ENCODE measurements around the gene IFIT5.
"Not testable (repeated sequence)": the region's sequence is repeated elsewhere in the genome, so short reads cannot be mapped to it uniquely, and the experiment has no call there.

Gene IFIT5

DNA sequence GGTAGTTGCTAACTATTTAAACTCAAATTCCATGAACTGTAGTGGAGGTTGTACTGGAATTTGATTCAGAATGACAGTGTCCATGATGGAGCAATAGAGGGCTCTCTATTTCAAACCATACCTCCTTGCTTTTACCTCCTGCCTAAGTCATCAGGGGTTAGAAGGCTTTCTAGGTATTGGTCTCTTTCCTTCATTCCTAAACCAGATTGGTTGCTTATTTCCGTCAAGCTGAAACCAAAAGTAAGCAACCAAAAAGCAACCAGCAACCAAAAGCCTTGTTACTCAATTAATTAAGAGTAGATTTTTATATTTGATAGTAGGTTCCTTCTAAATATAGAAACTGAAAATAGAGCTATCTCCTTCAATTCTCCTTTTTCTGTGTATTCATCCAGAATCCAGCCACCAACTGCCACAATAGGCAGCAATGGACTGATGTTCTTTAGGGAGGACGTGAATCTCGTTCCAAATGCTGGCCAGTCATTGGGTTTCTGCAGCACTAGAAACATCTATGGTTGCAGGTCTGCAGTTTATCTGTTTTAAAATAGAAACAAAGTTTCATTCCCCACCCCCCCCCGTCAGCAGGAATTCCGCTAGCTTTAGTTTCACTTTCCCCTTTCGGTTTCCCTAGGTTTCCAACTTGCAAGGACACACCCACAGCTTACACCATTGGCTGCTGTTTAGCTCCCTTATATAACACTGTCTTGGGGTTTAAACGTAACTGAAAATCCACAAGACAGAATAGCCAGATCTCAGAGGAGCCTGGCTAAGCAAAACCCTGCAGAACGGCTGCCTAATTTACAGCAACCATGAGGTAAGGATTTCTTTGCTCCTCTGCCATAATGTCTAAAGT lies 22.2 kb upstream of the IFIT5 start, which contains the start of gene IFIT1:
IFIT1 (plus strand) TSS at position 717 of the 850 bp plus-strand sequence; CDS start at position 807, 90 bp downstream.
- in situ Hi-C loops (cut with MboI; ENCODE audit: low sequenced_read_pairs), result no loop called here

DNA sequence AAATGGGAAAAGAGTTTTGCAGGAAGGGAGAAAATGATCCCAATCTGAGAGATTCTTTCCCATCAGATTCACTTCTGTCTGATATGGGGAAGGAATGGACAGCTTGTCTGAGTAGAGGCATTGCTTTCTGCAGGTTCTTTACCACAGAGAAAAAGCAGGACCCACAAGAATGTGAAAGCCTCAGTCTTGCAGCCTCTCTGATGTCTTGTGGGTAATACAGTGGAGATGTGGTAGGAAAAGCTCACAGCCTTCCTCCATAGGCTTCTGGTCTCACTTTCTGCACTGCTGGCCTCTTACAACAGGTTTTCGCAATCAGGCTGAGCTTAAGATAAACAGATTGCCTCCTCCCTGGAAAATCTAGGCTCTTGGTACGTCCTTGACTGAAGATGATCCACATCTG lies 21.4 kb upstream of the IFIT5 start:
- in situ Hi-C loops (cut with MboI; ENCODE audit: low sequenced_read_pairs), result no loop called here

DNA sequence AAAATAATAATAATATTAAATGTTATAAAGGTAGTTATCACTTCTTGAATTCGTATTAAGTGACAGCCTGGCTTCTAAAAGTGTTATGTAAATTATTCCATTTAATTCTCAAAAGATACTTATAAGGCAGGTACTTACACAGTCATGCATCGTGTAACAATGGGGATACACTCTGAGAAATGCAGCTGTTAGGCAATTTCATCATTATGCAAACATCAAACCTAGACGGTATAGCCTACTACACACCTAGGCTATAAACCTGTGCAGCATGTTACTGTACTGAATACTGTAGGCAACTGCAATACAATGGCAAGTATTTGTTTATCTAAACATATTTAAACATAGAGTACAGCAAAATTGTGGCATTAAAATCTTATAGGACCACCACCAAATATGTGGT lies 20.5 kb upstream of the IFIT5 start:
- in situ Hi-C loops (cut with MboI; ENCODE audit: low sequenced_read_pairs), result no loop called here

DNA sequence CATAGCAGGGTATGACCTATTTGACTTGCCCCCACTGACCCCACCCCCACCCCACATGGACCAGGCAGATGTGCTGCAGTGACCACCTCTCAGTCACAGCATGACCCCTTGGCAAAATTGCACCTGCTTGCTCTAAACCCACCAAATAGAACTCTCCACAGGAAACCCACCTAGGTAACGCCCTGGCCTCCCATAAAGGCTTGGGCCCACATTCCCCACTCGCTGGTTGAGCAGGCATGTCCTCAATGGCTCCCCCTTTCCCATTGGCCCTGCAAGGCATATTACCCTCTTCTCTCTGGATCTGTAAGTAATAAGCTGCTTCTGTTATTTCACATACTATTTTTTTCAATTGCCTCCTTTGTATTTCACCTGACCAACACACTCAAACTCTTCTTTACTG lies 19.2 kb upstream of the IFIT5 start:
- in situ Hi-C loops (cut with MboI; ENCODE audit: low sequenced_read_pairs), result no loop called here

DNA sequence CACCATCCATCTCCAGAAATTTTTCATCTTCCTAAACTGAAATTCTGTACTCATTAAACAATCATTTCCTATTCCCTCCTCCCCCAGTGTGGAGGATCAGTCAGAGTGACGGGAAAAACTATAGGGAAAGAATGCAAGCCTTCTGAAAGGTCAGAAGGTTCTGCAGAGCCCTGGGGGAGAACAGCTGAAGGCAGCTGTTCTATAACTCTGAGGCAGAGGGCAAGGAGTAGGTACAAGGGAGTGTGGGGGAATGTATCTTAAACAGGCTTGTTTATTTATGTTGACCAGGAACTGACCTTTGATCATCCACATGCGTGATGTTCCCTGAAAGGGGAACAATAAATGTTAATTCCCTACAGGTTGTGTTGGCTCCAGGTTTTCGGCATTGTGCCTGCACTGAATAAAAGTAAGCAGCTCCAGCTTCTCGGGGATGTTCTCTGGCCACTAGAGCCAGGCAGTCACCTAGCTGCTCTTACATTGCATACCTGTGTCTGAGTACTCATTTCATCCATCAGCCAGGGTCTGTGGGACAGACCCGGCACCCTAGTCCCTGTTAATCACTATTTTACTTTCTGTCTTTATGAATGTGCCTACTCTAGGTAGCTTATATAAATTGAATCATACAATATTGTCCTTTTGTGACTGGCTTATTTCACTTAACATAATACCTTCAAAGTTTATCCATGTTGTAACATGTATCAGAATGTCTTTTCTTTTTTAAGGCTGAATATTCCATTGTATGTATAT lies 16.2 kb upstream of the IFIT5 start:
- in situ Hi-C loops (cut with MboI; ENCODE audit: low sequenced_read_pairs), result no loop called here

DNA sequence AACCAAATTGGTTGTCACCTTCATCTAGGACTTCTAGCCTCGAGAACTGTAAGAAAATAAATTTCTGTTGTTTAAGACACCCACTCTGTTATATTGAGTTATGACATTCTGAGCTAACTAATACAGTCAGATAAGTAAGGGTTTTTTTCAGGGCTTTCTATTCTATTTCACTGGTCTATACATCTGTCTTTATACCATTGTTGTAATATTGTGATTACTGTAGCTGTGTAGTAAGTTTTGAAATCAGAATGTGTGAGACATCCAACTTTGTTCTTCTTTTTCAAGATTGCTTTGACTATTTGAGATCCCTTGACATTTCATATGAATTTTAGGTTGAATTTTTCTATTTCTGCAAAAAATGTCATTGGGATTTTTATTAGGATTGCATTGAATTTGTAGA lies 14.4 kb upstream of the IFIT5 start:
- in situ Hi-C loops (cut with MboI; ENCODE audit: low sequenced_read_pairs), result no loop called here

DNA sequence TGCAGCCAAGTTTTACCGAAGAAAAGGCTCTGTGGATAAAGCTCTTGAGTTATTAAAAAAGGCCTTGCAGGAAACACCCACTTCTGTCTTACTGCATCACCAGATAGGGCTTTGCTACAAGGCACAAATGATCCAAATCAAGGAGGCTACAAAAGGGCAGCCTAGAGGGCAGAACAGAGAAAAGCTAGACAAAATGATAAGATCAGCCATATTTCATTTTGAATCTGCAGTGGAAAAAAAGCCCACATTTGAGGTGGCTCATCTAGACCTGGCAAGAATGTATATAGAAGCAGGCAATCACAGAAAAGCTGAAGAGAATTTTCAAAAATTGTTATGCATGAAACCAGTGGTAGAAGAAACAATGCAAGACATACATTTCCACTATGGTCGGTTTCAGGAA lies 11.3 kb upstream of the IFIT5 start:
- in situ Hi-C loops (cut with MboI; ENCODE audit: low sequenced_read_pairs), result no loop called here

DNA sequence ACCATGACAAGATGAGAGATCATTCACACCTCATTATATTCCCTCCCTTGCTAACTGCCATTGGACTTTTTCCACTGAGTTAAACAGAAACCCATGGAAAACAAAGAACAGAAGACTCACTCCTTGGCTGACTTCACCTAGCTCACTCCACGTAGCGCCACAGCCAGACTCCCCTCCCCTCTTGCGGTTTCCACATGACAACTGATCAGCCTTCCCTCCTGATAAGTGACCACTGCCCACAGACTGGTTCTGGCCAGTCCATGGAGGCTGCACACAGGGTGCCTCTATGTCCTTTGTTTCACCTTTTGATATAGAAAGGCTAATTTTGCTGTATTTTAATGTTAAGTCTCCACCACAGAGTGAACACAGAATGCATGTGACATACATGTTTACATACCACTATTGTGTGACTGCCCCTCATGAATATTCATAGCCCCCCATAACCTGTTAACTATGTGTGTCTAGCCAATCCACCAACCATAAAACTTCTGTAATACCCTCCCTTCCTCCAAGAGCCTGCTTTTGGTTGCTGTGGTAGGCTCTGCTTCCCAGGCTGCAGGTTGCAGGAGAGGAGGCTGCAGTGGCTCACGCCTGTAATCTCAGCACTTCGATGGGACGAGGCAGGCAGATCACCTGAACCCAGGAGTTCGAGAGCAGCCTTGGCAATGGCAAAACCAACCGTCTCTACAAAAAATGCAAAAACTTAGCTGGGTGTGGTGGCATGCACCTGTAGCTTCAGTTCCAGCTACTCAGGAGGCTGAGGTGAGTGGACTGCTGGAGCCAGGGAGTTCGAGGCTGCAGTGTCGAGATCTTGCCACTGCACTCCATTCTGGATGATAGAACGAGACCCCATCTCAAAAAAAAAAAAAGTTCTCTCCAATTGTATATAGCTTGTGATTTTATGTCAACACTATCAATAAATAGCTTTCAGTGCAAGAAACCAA lies 10.0 kb upstream of the IFIT5 start:
- in situ Hi-C loops (cut with MboI; ENCODE audit: low sequenced_read_pairs), result no loop called here

DNA sequence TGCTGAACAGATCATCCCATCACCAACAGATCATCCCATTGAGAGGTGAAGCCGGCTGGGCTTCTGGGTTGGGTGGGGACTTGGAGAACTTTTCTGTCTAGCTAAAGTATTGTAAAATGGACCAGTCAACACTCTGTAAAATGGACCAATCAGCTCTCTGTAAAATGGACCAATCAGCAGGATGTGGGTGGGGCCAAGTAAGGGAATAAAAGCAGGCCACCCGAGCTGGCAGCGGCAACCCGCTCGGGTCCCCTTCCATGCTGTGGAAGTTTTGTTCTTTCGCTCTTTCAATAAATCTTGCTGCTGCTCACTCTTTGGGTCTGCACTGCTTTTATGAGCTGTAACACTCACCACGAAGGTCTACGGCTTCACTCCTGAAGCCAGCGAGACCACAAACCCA lies 8.2 kb upstream of the IFIT5 start:
- in situ Hi-C loops (cut with MboI; ENCODE audit: low sequenced_read_pairs), result not testable (repeated sequence)

DNA sequence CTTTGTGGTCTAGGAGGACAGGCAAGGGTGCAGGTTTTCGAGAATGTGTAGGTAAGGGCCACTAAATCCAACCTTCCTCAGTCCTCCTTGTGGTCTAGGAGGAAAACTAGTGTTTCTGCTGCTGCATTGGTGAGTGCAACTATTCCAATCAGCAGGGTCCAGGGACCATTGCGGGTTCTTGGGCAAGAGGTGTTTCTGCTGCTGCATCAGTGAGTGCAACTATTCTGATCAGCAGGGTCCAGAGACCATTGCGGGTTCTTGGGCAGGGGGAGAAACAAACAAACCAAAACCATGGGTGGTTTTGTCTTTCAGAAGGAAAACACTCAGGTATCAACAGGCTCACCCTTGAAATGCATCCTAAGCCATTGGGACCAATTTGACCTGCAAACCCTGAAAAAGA lies 6.6 kb upstream of the IFIT5 start:
- in situ Hi-C loops (cut with MboI; ENCODE audit: low sequenced_read_pairs), result not testable (repeated sequence)

DNA sequence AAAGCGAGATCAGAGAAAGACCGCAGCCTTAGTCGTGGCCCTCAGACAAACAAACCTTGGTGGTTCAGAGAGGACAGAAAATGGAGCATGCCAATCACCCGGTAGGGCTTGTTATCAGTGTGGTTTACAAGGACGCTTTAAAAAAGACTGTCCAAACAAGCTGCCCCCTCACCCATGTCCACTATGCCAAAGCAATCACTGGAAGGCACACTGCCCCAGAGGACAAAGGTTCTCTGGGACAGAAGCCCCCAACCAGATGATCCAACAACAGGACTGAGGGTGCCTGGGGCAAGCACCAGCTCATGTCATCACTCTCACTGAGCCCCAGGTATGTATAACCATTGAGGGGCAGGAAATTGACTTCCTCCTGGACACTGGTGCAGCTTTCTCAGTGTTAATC lies 5.1 kb upstream of the IFIT5 start:
- in situ Hi-C loops (cut with MboI; ENCODE audit: low sequenced_read_pairs), result not testable (repeated sequence)

DNA sequence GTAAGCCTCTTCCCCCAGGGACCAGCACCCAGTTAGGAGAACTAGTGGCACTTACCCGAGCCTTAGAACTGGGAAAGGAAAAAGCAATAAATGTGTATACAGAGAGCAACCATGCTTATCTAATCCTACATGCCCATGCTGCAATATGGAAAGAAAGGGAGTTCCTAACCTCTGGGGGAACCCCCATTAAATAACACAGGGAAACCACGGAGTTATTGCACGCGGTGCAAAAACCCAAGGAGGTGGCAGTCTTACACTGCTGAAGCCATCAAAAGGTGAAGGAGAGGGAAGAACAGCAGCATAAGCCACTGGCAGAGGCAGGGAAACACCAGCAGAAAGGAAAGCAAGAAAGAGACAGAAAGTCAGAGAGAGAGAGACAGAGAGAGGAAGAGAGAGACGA lies 3.8 kb upstream of the IFIT5 start:
- in situ Hi-C loops (cut with MboI; ENCODE audit: low sequenced_read_pairs), result not testable (repeated sequence)

DNA sequence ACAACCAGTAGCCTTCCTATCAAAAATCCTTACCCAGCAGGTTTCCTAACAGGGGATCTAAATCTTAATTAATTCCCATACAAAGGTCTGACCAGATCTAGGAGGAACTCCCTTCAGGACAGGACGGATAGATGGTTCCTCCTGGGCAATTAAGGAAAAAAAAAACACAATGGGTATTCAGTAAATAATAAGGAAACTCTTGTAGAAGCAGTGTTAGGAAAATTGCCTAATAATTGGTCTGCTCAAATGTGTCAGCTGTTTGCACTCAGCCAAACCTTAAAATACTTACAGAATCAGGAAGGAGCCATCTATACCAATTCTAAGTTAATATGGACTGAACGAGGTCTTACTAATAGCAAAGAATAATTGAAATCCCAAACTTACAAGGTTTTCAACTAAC lies 3.2 kb upstream of the IFIT5 start:
- in situ Hi-C loops (cut with MboI; ENCODE audit: low sequenced_read_pairs), result not testable (repeated sequence)

DNA sequence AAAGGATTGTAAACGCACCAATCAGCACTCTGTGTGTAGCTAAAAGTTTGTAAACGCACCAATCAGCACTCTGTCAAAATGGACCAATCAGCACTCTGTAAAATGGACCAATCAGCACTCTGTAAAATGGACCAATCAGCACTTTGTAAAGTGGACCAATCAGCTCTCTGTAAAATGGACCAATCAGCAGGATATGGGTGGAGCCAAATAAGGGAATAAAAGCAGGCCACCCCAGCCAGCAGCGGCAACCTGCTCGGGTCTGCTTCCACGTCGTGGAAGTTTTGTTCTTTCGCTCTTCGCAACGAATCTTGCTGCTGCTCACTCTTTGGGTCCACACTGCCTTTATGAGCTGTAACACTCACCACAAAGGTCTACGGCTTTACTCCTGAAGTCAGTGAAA lies 2.1 kb upstream of the IFIT5 start:
- in situ Hi-C loops (cut with MboI; ENCODE audit: low sequenced_read_pairs), result not testable (repeated sequence)

DNA sequence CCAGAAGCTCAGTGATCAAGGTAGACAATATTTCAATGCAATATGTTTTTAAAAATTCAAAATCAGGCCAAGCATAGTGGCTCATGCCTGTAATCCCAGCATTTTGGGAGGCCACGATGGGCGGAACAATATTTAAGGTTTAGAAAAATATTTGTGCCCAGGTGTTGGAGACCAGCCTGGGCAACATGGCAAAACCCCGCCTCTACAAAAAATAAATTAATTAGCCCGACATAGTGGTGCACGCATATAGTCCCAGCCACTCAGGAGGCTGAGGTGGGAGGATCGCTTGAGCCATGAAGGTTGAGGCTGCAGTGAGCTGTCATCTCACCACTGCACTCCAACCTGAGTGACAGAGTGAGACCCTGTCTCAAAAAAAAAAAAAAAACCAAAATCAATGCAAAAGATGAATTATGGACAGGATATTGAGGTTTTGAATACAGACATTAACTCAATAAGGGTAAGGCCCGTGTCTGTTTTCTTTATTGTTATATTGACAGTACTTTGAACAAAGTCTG lies 913 bp upstream of the IFIT5 start:
- in situ Hi-C loops (cut with MboI; ENCODE audit: low sequenced_read_pairs), result no loop called here

DNA sequence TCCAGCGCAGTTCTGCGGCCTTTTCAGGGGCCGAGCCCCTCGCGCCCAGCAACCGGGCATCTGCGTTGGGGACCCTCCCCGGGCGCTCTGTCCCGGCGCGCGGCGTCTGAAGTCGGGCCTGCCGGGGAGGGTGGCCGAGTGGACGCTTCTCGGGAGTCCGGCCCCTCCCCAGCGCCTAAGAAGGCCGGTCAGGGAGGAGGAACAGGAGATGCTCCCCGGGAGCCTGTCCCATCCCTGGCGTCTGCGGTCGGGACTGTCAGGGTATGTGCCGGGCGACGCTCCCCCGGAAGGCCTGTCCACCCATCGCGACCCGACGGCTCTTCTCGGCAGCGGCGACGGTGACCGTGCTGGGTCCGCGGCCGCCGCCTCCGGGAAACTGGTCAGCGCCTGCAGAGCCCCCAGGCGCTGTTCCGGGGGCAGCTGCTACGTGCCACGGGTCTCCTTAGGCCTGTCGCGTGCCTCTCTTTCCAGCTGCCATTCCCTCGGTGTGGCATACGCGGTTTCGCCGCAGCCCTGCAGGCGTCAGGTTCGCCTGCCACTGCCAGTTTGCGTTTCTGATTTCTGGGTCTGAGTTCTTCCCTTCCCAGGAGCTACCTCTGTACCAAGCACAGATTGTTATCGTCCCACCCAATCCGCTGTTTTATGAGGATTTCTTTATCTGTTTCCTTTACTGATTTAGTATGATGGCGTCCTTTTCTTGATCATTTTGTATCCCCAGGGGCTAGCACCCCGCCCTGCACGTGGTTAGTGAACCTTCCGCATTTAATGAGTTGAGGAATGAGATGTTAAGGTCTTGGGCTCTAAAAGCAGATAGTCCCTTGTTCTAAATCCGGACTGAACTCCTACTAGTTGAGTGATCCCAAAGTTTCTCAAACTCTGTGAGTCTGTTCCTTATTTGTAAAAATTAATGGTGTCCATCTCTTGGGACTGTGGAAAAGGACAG lies 782 bp downstream of the IFIT5 start:
- in situ Hi-C loops (cut with MboI; ENCODE audit: low sequenced_read_pairs), result no loop called here

DNA sequence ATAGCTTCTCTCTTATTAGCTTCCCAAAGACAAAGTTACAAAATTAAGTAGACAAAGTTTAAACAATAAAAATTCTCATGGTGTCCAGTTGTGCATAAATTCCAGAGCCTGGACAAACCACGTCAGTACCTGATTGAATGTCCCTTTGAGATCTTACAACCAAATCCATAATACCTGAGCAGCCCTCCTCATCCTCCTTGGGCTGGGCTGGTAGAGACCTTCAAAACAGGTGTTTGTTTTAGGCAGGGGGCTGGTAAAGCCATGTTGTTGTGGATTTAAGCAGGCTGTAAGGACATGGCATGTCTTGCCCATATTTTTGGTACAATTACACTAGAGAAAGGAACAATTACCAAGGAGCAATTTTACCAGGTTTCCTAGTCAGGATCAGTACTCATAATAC lies 2.1 kb downstream of the IFIT5 start:
- in situ Hi-C loops (cut with MboI; ENCODE audit: low sequenced_read_pairs), result no loop called here

DNA sequence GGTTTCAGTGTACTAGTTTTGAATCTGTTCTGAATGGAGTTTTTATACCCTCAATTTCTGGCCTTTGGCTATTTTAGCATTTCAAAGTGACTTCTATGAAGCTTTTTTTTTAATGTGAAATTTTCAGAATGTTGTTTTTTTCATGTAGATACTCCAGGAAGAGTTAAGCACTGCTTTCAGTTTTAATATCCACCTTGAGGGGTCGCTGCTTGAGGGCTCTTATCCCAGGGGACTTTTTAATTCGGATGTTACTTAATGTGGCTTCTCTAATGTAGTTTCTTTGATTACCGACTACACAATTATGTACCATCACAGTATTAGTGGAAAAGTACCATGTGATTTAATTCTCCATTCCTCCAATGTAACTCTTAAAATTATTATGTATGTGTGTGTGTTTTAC lies 5.2 kb downstream of the IFIT5 start:
- in situ Hi-C loops (cut with MboI; ENCODE audit: low sequenced_read_pairs), result no loop called here

DNA sequence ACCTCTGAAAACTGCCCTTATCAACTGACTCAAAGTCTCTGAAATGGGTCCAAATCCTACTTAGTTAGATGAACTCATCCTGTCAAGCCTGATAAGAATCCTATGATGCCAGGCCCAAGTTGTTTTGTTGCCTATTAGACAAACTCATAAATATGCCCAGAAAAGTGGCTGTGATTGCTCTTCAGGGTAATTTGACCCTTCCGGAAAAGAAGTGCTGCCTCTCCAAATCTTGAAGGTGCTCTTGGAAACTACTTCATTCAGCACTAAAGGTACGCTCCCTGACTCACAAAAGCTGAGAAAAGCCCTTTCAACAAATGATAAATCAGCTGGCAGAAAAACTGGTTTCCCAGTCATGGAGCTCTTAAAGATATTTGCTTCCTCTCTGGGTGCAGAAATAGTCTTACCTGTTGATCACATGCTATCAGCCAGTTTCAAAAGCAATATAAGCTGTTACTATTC lies 6.7 kb downstream of the IFIT5 start:
- in situ Hi-C loops (cut with MboI; ENCODE audit: low sequenced_read_pairs), result loop anchor here (10.0 kb wide), 1 partner anchor 134 kb away; no protein-coding TSS in a partner anchor

DNA sequence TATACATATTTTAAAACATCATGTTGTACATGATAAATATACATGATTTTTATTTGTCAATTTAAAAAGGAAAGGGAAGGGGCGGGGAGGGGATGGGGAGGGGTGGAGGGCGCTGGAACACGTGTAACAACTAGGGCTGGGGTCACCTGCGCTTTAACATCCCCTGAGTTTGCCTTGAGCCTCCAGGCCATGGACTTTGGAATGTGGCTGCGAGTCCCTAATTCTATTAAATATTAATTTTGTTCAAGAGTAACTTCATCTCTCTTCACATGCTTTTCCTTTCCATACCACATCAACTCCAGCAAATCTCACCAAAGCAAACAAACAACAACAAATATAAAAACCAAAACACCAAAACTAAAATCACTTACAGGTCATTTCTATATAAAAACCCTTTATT lies 10.6 kb downstream of the IFIT5 start:
- in situ Hi-C loops (cut with MboI; ENCODE audit: low sequenced_read_pairs), result loop anchor here (10.0 kb wide), 1 partner anchor 130 kb away; no protein-coding TSS in a partner anchor

All from HL-60/S4 treated with retinoic acid at 250 ng/mL for 4 days and 3 days (cell line).